GM10266 (cell line): ENCODE data around the gene KBTBD13.
"Not testable (repeated sequence)": the region's sequence is repeated elsewhere in the genome, so short reads cannot be mapped to it uniquely, and the experiment has no call there.

Experiments
- DNase-seq: peaks from one replicate; pipeline ENCODE4 v3.0.0; 2012; ENCODE audit errors: extremely low spot score
- TF ChIP-seq, protein P1 (sequence below): IDR thresholded peaks from 2 replicates; pipeline ENCODE4 v1.5.1; 2012; ENCODE audit warnings: mild to moderate bottlenecking, low read depth; ENCODE audit not compliant: control insufficient read depth, insufficient read depth; ENCODE audit errors: missing control alignments

KBTBD13 gene

DNA sequence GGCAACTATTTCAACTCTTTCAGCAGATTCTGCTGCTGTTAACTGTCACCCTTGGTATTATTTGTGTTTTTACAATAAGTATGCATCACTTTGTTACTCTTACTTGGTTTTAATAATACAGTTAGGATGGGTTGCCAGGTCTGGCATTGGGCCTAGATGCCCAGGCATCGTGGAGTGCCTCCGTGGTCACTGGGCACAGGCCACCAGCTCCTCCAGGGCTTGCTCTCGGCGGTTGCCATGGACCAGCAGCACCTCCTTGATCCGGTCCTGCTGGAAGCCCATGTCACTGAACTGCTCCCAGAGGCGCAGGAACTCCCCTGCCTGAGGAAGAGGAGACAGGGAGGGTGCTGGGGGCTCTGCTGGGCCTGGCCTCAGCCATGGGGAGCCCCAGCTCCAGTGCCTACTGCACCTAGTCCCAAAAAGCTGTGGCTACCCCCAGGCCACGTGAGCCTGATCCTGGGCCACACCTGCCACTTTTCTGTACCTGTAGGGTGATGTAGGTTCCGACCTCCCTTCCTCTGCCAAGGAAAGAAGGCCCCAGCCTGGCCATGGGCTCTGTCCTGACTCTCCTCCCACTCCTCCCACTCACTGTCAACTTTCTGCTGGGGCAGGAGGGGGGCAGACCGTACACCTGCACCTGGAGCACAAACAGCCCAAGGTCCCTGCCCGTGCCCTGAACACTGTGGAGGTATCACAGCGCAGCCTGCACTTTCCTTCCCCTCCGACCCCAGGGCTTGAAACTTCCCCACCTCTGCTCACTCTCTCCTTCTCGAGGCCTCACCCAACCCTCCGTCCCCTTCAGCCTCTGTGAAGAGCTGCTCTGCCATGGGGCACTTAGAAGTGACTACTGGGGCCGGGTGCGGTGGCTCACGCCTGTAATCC lies 16.6 kb downstream of the KBTBD13 start:
- TF ChIP-seq, protein P1, sequence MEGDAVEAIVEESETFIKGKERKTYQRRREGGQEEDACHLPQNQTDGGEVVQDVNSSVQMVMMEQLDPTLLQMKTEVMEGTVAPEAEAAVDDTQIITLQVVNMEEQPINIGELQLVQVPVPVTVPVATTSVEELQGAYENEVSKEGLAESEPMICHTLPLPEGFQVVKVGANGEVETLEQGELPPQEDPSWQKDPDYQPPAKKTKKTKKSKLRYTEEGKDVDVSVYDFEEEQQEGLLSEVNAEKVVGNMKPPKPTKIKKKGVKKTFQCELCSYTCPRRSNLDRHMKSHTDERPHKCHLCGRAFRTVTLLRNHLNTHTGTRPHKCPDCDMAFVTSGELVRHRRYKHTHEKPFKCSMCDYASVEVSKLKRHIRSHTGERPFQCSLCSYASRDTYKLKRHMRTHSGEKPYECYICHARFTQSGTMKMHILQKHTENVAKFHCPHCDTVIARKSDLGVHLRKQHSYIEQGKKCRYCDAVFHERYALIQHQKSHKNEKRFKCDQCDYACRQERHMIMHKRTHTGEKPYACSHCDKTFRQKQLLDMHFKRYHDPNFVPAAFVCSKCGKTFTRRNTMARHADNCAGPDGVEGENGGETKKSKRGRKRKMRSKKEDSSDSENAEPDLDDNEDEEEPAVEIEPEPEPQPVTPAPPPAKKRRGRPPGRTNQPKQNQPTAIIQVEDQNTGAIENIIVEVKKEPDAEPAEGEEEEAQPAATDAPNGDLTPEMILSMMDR, result no peak
- DNase-seq, result no peak

DNA sequence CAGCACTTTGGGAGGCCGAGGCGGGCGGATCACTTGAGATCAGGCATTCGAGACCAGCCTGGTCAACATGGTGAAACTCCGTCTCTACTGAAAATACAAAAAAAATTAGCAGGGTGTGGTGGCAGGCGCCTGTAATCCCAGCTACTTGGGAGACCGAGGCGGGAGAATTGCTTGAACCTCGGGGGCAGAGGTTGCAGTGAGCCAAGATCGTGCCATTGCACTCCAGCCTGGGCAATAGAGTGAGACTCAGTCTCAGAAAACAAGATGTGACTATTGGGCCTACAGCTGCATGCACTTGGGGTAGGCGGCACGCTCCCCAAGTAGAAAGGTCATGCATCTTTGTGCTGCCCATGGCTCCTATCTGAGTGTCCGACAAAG lies 17.2 kb downstream of the KBTBD13 start:
- not testable (repeated sequence) for DNase-seq

DNA sequence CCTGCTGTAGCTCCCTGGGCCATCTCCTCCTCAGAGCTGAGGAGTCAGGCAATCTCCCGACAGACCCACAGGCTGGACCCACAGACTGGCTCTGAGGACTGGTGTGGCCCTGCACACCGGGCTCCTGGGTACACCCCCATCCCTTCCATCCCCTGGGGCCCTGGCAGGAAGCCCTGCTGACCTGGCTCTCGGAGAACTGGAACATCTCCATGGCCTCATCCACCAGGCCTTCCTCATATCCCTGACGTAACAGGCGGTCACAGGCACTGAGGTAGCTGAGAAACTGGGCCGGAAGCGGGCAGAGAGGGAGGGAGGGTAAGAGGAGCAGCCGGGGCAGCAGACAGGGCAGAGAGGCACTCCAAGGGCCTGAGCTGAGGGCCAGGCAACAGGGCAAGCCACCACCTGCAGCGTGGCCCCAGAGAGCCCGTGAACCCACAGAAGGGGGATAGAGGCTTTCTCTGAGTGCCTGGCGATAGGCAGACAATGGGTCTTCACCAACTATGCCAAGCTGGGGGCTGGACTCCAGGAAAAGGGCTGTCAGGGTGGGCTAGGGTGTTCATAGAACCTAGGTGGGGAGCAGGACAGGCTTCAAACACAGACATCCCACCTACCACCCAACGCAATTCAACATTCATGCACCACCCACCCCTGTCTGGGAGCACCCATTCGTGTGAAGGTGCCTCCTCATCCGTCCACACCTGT lies 17.9 kb downstream of the KBTBD13 start:
- no peak for DNase-seq
- TF ChIP-seq, protein P1, result no peak

DNA sequence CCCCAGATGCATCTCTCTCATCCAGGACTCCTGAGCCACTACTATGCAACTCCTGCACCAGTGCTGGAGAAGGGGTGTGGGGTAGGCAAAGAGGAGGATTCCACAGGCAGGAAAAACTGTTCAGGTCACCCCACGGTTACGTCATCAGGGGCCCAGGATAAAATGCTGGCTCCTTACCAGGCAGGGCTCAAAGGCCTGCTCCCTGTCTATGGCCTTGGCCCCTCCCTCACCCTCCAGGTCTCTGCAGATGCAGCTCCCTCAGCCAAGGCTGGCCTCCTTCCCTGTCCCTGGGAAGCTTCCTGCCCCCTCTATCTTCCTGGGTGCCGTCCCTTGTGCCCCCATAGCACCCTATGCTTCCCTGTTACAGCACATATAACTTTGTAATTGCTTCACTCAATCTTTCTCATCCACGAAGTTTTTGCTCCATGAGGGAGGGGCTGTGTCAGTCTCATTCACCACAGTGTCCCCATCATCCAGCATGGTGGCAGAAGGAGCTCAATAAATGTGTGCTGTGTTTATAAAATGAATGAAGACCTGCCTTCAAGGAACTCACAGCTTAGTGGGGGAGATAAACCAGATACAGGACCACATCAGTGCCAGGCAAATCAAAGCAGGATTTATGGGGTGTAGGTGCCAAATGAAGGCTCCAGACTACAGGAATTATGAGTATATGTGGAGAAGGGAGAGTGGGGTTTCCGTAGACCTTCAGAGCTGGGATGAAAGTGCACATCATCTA lies 18.6 kb downstream of the KBTBD13 start:
- TF ChIP-seq, protein P1, result no peak
- no peak for DNase-seq

DNA sequence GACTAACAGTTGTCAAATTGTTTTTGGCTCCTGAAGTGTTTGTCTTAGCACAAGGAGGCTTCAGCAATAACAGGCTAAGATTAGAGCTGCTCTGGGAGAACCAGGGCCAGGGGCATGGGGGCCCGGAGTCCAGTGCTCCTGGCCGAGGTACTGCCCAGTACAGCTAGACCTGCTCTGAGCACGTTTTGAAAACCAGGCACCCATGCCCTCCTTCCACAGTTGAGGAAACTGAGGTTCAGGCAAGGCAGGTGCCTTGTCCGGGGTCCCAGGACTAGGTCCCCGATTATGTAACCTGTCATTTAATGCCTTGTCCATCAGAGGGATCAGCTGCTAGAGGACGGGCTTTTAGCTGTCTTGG lies 19.2 kb downstream of the KBTBD13 start:
- TF ChIP-seq, protein P1, result no peak
- no peak for DNase-seq

DNA sequence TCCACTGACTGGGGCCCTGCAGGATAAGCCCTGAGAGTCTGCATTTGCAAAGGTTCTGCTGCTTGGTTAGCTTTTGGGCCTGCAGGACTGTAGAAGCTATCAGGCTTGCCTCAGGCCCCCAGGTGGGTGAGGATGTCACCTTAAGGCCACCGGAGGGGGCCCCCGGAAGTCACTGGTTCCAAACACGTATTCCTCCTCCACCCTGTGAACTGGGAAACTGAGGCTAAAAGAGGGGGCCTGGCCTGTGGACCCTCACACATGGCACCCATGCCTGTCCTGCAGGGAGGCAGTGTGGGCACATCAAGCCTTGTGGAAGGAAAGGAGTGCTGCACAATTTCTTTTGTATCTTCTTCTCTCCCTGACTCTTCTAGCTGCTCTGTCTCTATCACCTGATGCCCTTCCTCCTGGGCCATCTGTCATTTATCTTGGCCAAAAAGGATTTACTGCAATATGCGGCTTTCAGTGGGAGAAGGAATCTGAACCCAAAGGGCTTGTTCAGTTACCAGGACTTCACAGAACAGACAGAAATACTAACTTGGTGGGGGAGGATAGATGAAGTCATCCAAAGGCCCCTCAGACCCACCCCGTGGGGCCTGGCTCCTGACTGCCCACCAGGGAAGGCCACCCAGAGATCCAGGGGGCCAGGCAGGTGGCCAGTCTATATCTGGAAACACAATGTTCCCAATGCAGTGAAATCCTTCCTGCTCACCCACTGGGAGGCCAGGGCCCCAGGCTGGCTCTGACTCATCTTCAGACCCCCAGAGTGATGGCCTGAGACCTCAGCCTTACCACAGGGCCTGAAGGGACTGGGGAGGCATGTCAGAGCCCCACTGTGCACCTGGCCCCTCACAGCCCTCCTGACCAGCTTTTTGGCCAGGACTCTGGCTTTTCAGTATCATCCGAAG lies 20.2 kb downstream of the KBTBD13 start:
- no peak for DNase-seq
- TF ChIP-seq, protein P1, result no peak
